Measurements from ENCODE around the gene COPG1. TPM values are rescaled to one million over a fixed set of nuclear protein-coding genes. Genes with fewer than 3 reads are reported as not detected.
A peak's percentile ranks its signal among the peaks of the same experiment; 100 is the strongest.

COPG1 gene
- total and polyA plus RNA-seq, 2 of the 13 experiments (the other 11 are each of a cell fraction or from before 2014, with no cell fraction given) = 98.6 to 166 TPM

DNA sequence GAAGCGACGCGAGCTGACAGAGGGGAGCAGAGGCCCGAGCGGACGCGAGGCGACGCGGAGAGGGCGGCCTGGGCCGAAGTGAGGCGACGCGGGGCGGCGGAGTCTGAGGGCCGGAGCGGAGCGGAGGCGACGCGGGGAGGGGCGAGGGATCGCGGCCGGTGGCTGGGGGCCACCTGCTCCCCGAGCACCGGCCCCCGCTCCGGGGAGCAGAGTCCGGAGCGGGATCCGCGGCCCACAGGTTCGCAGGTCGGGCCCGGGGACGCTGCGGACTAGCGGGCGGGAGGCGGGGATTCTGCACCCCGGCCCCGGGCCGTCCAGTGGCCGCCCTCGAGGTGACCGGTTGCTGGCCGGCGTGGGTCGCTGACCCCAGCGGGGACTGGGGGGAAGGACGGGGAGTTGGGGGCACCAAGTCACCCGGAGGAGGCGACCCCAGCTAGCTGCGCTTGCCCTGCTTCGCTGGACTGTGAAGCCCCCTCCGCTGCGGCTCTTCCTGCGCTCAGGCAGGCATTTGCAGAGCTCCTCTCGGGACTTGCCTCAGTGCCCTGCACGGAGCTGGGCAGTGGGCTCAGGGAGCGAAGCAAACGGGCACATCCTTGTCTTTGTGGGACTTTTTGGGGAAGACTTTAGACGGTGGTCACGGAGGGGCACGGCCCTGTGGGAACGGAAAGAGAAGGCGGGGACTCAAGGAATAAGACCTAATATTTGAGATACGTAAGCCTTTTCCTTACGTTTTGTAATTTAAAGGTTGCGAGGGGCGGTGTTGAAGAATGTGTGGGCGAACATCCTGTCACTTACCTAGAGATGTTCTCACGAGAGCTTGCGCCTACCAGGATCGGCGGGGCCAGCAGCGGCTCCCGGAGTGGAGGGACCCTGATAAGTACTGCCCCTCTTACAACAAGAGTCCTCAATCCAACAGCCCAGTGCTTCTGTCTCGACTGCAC is 29.8 kb downstream of the COPG1 start (continued):
- TF ChIP-seq SAP130 (CRISPR knock-in tag; IDR thresholded peaks at IDR 0.05; ENCODE audit: low read depth) = peak; percentile 43; the same call in 1 of the 2 replicates
- no peak for TF ChIP-seq TOE1 (CRISPR knock-in tag; IDR thresholded peaks at IDR 0.05)
- no peak for TF ChIP-seq ZNF558 (CRISPR knock-in tag; IDR thresholded peaks at IDR 0.05; ENCODE audit: borderline replicate concordance)
- TF ChIP-seq SUZ12 (IDR thresholded peaks at IDR 0.05; ENCODE audit: low read depth, low read length) = no peak
- peak; percentile 81; the same call in 1 of the 2 replicates for TF ChIP-seq ZSCAN20 (CRISPR knock-in tag; IDR thresholded peaks at IDR 0.05; ENCODE audit: borderline replicate concordance)
- no peak for TF ChIP-seq PCBP2 (optimal IDR thresholded peaks at IDR 0.05; ENCODE audit: low read depth, low read length, poor library complexity, severe bottlenecking)
- TF ChIP-seq CENPX (CRISPR knock-in tag; IDR thresholded peaks at IDR 0.05) = no peak
- TF ChIP-seq, protein P1, sequence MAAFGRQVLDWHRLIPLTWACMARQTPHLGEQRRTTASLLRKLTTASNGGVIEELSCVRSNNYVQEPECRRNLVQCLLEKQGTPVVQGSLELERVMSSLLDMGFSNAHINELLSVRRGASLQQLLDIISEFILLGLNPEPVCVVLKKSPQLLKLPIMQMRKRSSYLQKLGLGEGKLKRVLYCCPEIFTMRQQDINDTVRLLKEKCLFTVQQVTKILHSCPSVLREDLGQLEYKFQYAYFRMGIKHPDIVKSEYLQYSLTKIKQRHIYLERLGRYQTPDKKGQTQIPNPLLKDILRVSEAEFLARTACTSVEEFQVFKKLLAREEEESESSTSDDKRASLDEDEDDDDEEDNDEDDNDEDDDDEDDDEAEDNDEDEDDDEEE (CRISPR knock-in tag; IDR thresholded peaks at IDR 0.05) = no peak; the same call in 1 of the 2 replicates
- no peak for TF ChIP-seq IKZF4 (CRISPR knock-in tag; IDR thresholded peaks at IDR 0.05; ENCODE audit: borderline replicate concordance, low read depth, not compliant biosample characterization)
- TF ChIP-seq TGIF2 (CRISPR knock-in tag; IDR thresholded peaks at IDR 0.05) = no peak; the same call in 1 of the 2 replicates
- no peak for TF ChIP-seq TCF12 (IDR thresholded peaks at IDR 0.05)
- TF ChIP-seq TCF12 (CRISPR knock-in tag; IDR thresholded peaks at IDR 0.05) = no peak
- TF ChIP-seq THAP11 (CRISPR knock-in tag; IDR thresholded peaks at IDR 0.05) = no peak
- TF ChIP-seq RAD21 (CRISPR knock-in tag; IDR thresholded peaks at IDR 0.05) = peak; percentile 43
- TF ChIP-seq, protein P2, sequence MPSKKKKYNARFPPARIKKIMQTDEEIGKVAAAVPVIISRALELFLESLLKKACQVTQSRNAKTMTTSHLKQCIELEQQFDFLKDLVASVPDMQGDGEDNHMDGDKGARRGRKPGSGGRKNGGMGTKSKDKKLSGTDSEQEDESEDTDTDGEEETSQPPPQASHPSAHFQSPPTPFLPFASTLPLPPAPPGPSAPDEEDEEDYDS (CRISPR knock-in tag; IDR thresholded peaks at IDR 0.05) = no peak
- no peak for TF ChIP-seq ZNF484 (CRISPR knock-in tag; IDR thresholded peaks at IDR 0.05; ENCODE audit: borderline replicate concordance, low read depth)
- TF ChIP-seq HNRNPLL (IDR thresholded peaks at IDR 0.05; ENCODE audit: low read depth, low read length, poor library complexity, severe bottlenecking) = peak; percentile 18
- 0 out of 2 replicates have a peak, but pooled peaks have one; percentile 7 for TF ChIP-seq MAF1 (CRISPR knock-in tag; IDR thresholded peaks at IDR 0.05; ENCODE audit: borderline replicate concordance)
- TF ChIP-seq, protein P3, sequence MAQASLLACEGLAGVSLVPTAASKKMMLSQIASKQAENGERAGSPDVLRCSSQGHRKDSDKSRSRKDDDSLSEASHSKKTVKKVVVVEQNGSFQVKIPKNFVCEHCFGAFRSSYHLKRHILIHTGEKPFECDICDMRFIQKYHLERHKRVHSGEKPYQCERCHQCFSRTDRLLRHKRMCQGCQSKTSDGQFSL (CRISPR knock-in tag; IDR thresholded peaks at IDR 0.05) = no peak
- TF ChIP-seq POLR2AphosphoS2 (IDR thresholded peaks at IDR 0.05; ENCODE audit: low read depth, low read length) = no peak
- no peak for TF ChIP-seq ZFP36L2 (CRISPR knock-in tag; IDR thresholded peaks at IDR 0.05)
- TF ChIP-seq, protein P4, sequence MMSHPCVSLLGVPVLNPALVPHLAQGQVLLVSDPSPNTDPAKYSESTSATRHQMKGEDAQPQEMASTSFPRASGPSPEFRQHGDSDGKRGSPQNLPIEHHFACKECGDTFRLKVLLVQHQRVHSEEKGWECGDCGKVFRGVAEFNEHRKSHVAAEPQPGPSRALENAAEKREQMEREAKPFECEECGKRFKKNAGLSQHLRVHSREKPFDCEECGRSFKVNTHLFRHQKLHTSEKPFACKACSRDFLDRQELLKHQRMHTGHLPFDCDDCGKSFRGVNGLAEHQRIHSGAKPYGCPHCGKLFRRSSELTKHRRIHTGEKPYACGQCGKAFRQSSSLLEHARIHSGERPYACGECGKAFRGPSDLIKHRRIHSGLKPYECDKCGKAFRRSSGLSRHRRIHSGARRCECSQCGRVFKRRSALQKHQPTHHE (CRISPR knock-in tag; IDR thresholded peaks at IDR 0.05; ENCODE audit: borderline replicate concordance) = 0 out of 2 replicates have a peak, but pooled peaks have one; percentile 29
- no peak for TF ChIP-seq TBP (CRISPR knock-in tag; IDR thresholded peaks at IDR 0.05)
- TF ChIP-seq, protein P5, sequence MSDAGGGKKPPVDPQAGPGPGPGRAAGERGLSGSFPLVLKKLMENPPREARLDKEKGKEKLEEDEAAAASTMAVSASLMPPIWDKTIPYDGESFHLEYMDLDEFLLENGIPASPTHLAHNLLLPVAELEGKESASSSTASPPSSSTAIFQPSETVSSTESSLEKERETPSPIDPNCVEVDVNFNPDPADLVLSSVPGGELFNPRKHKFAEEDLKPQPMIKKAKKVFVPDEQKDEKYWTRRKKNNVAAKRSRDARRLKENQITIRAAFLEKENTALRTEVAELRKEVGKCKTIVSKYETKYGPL (CRISPR knock-in tag; IDR thresholded peaks at IDR 0.05) = no peak
- no peak for TF ChIP-seq MYNN (CRISPR knock-in tag; IDR thresholded peaks at IDR 0.05; ENCODE audit: low read depth)
- TF ChIP-seq, protein P6, sequence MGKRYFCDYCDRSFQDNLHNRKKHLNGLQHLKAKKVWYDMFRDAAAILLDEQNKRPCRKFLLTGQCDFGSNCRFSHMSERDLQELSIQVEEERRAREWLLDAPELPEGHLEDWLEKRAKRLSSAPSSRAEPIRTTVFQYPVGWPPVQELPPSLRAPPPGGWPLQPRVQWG (CRISPR knock-in tag; IDR thresholded peaks at IDR 0.05; ENCODE audit: borderline replicate concordance, low read depth) = no peak
